ENCODE measurements around the gene TCAP. TPM values are rescaled to one million over a fixed set of nuclear protein-coding genes. Genes with fewer than 3 reads are reported as not detected.

The TCAP gene
- polyA plus RNA-seq, 1 donor (not counting 4 experiments of a cell fraction or from before 2014, with no cell fraction given): 0.20 TPM

DNA sequence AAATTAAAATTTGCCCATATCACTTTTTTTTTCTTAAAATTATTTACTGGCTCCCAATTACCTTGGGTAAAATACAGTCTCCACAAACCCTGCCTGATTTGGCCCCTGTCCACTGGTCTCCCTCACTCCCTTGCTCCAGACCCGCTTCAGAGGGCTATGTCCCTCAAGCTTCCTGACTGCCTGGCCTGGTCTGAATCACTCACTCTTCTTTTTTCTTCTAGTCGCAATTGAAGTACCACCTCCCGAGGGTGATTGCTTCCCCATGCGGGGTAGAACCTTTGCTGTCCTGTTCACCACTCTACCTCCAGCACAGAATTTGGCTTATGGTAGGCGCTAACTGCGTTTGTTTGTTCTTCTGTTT is 23.3 kb downstream of the TCAP start:
- peak overlapping the region; percentile 97 for H3K4me2 ChIP-seq (ENCODE audit: control insufficient read depth, extremely low read depth, insufficient read depth, low read depth, low read length)
- no peaks in the 10 kb centered on the region for H4K20me1 ChIP-seq (ENCODE audit: control insufficient read depth, extremely low read depth, insufficient read depth, low read length)
- no peaks in the 10 kb centered on the region for H3K36me3 ChIP-seq (ENCODE audit: control insufficient read depth in 2 of 2, extremely low read depth in 1 of 2, insufficient read depth in 2 of 2, low read length in 2 of 2)
- peak overlapping the region; percentile 69 for H2AFZ ChIP-seq (ENCODE audit: control insufficient read depth, low read length)
- peak overlapping the region; percentile 76 for H3K9ac ChIP-seq (ENCODE audit: control insufficient read depth, extremely low read depth, insufficient read depth, low read length)
- no peak for DNase-seq (ENCODE audit: low read depth, low spot score)
- peak overlapping the region; percentile 47 to 84 (median 73) for H3K4me3 ChIP-seq (ENCODE audit: control insufficient read depth in 2 of 3, extremely low read depth in 1 of 3, insufficient read depth in 2 of 3, low read depth in 1 of 3, low read length in 3 of 3)
- H3K27ac ChIP-seq (ENCODE audit: control insufficient read depth, insufficient read depth, low read length): peak overlapping the region; percentile 57
- FAIRE-seq: no peak
- no peaks in the 10 kb centered on the region for H3K79me2 ChIP-seq (ENCODE audit: control insufficient read depth, insufficient read depth, low read length)
- H3K4me1 ChIP-seq (ENCODE audit: control insufficient read depth, extremely low read depth, insufficient read depth, low read length): peaks cover 14% of the 10 kb centered on the region
- TF ChIP-seq EZH2 (IDR thresholded peaks at IDR 0.05; ENCODE audit: low read length) (no peak), CTCF (optimal IDR thresholded peaks at IDR 0.05 in 1 of 3, IDR thresholded peaks at IDR 0.05 in 1 of 3, conservative IDR thresholded peaks at IDR 0.05 in 1 of 3; ENCODE audit: extremely low read depth in 1 of 3, insufficient read depth in 2 of 3, low read length in 3 of 3) (no peak)
- no peaks in the 10 kb centered on the region for H3K27me3 ChIP-seq (ENCODE audit: control insufficient read depth, extremely low read depth, insufficient read depth, low read length)
- dilution Hi-C loops (cut with MboI; ENCODE audit: extremely low pct_ligation_motif_present, low sequenced_read_pairs): no loop called here
- no peaks in the 10 kb centered on the region for H3K9me1 ChIP-seq (ENCODE audit: control insufficient read depth, extremely low read depth, insufficient read depth, low read length)
- H3K9me3 ChIP-seq (ENCODE audit: control insufficient read depth, low read depth, low read length): no peaks in the 10 kb centered on the region

DNA sequence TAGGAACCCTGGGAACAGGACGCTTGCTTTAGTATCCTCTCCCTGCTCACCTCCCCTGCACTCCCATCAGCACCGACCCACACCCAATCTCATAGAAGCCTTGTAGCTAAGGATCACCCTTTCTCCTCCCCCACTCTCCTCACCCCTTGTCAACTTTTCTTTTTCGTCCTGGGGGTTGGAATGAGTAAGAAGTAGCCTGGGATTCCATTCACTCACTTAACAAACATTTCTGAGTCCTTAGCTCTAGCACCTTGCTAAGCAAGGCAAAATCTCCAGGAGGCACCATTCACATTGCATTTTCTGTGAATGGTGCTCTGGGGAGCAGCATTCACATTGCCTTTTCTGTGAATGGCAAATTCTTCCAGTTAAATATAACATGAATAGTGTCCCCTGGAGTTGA is 23.8 kb downstream of the TCAP start:
- no peak for FAIRE-seq
- H3K9ac ChIP-seq (ENCODE audit: control insufficient read depth, extremely low read depth, insufficient read depth, low read length): peak overlapping the region; percentile 76
- dilution Hi-C loops (cut with MboI; ENCODE audit: extremely low pct_ligation_motif_present, low sequenced_read_pairs): no loop called here

More for the DNA sequence above, 23.8 kb downstream of the TCAP start:
- TF ChIP-seq EZH2 (IDR thresholded peaks at IDR 0.05; ENCODE audit: low read length): no peak
- TF ChIP-seq CTCF (optimal IDR thresholded peaks at IDR 0.05 in 1 of 3, IDR thresholded peaks at IDR 0.05 in 1 of 3, conservative IDR thresholded peaks at IDR 0.05 in 1 of 3; ENCODE audit: extremely low read depth in 1 of 3, insufficient read depth in 2 of 3, low read length in 3 of 3): peak in 1 of 3 experiments; percentile 16
- no peaks in the 10 kb centered on the region for H3K79me2 ChIP-seq (ENCODE audit: control insufficient read depth, insufficient read depth, low read length)
- H3K4me2 ChIP-seq (ENCODE audit: control insufficient read depth, extremely low read depth, insufficient read depth, low read depth, low read length): peak overlapping the region; percentile 97
- no peaks in the 10 kb centered on the region for H3K9me1 ChIP-seq (ENCODE audit: control insufficient read depth, extremely low read depth, insufficient read depth, low read length)
- H3K27me3 ChIP-seq (ENCODE audit: control insufficient read depth, extremely low read depth, insufficient read depth, low read length): no peaks in the 10 kb centered on the region
- H3K27ac ChIP-seq (ENCODE audit: control insufficient read depth, insufficient read depth, low read length): no peak overlapping the region
- no peaks in the 10 kb centered on the region for H3K36me3 ChIP-seq (ENCODE audit: control insufficient read depth in 2 of 2, extremely low read depth in 1 of 2, insufficient read depth in 2 of 2, low read length in 2 of 2)
- DNase-seq (ENCODE audit: low read depth, low spot score): no peak
- no peaks in the 10 kb centered on the region for H3K9me3 ChIP-seq (ENCODE audit: control insufficient read depth, low read depth, low read length)
- H3K4me1 ChIP-seq (ENCODE audit: control insufficient read depth, extremely low read depth, insufficient read depth, low read length): peaks cover 14% of the 10 kb centered on the region
- peak overlapping the region in 2 of 3 experiments; percentile 73 to 84 for H3K4me3 ChIP-seq (ENCODE audit: control insufficient read depth in 2 of 3, extremely low read depth in 1 of 3, insufficient read depth in 2 of 3, low read depth in 1 of 3, low read length in 3 of 3)
- no peaks in the 10 kb centered on the region for H4K20me1 ChIP-seq (ENCODE audit: control insufficient read depth, extremely low read depth, insufficient read depth, low read length)
- peak overlapping the region; percentile 69 for H2AFZ ChIP-seq (ENCODE audit: control insufficient read depth, low read length)

Data from keratinocyte (primary cell).